Body of pancreas (tissue), 4 donors: ENCODE measurements around the gene KCNN3. TPM values are rescaled to one million over a fixed set of nuclear protein-coding genes. Genes with fewer than 3 reads are reported as not detected.
A peak's percentile ranks its signal among the peaks of the same experiment; 100 is the strongest.

ENCODE experiments used
- ATAC-seq: fragments of 150-250 bp; one replicate; pipeline ENCODE4 v1.9.1; 2016
- DNase-seq, 4 donors: peaks; one replicate each; pipeline ENCODE4 v3.0.0-alpha.2; 2019
- H3K27ac ChIP-seq, 4 donors: fragments of 200-600 bp; sonication (generic); 1 replicate in 3 of 4; 2 replicates in 1 of 4; pipeline versions ENCODE4 v1.5.1 to v1.6.1; 2016 to 2019; ENCODE audit warnings: mild to moderate bottlenecking in 1 of 4, mixed read lengths in 1 of 4, moderate library complexity in 1 of 4
- H3K27me3 ChIP-seq, 2 donors: fragments of 200-600 bp; sonication (generic); one replicate each; pipeline ENCODE4 v1.6.0; 2016; ENCODE audit warnings: mild to moderate bottlenecking in 1 of 2
- H3K36me3 ChIP-seq, 2 donors: fragments of 200-600 bp; sonication (generic); replicated peaks in 1 of 2; 2 replicates each; pipeline ENCODE4 v1.5.1; 2016; ENCODE audit warnings: low read depth in 2 of 2; ENCODE audit not compliant: insufficient read depth in 1 of 2
- H3K4me1 ChIP-seq: fragments of 200-600 bp; sonication (generic); one replicate; pipeline ENCODE4 v1.6.0; 2016
- H3K4me3 ChIP-seq, 2 donors: fragments of 200-600 bp; sonication (generic); 1 replicate in 1 of 2; 2 replicates in 1 of 2; pipeline ENCODE4 v1.5.1; 2016 to 2019
- H3K9me3 ChIP-seq, 3 donors: fragments of 200-600 bp; sonication (generic); 1 replicate in 2 of 3; 2 replicates in 1 of 3; pipeline ENCODE4 v1.5.1; 2016
- CTCF ChIP-seq, 7 experiments: fragments of 450-650 bp in 4 of 7; fragments of 200-600 bp in 3 of 7; sonication (generic) in 3 of 7; IDR thresholded peaks; one replicate each; pipeline ENCODE4 v1.5.1; 2016 to 2019; ENCODE audit warnings: antibody characterized with exemption in 7 of 7
- POLR2A ChIP-seq, 3 donors: fragments of 450-650 bp; IDR thresholded peaks; one replicate each; pipeline ENCODE4 v1.6.1; 2016; ENCODE audit warnings: antibody characterized with exemption in 3 of 3, mild to moderate bottlenecking in 2 of 3
- WGBS, 2 donors: methylation state at CpG; one replicate each; pipeline ENCODE4 v1.1.5; 2017; 5-methylcytosine and 5-hydroxymethylcytosine counted together
- intact Hi-C: fragments of 100-400 bp; cut with DNase I; formaldehyde crosslinking; loops from one replicate; pipeline ENCODE4 v1.15.1; 2023
- total RNA-seq, 2 donors: library from RNA; depleted of rRNA; stranded (reverse); fragments of >200 nt; gene quantifications; one replicate each; pipeline ENCODE4 v1.1.0, GENCODE V29; 2016

The KCNN3 gene
- total RNA-seq, 2 donors from 2014 or later, result 0.33 to 1.6 TPM

- intact Hi-C loops, result no loop called here
- Histone ChIP-seq H3K36me3 (no peaks in the 10 kb centered on the region), H3K27ac (no peak overlapping the region), H3K4me1 (no peaks in the 10 kb centered on the region), H3K27me3 (no peaks in the 10 kb centered on the region), H3K9me3 (no peaks in the 10 kb centered on the region), H3K4me3 (no peak overlapping the region)
- no peak for TF ChIP-seq POLR2A (IDR thresholded peaks at IDR 0.05)
- no peak for TF ChIP-seq CTCF (IDR thresholded peaks at IDR 0.05)
- DNase-seq (no peak), ATAC-seq (no peak)
- WGBS, 2 donors, result 65 to 72% methylated on average over 7 of the region's 7 CpGs
These were observed 76.4 kb downstream of the KCNN3 start for GRCh38 chr1:154793685-154794084.

GRCh38 chr1:154792899-154793298 lies 77.2 kb downstream of the KCNN3 start:
- H3K36me3 ChIP-seq, result no peaks in the 10 kb centered on the region
- DNase-seq, result no peak
- H3K27ac ChIP-seq, result no peak overlapping the region
- H3K4me3 ChIP-seq, result no peak overlapping the region
- no peaks in the 10 kb centered on the region for H3K9me3 ChIP-seq
- no peak for ATAC-seq
- H3K27me3 ChIP-seq, result no peaks in the 10 kb centered on the region
- WGBS, 2 donors, result 35 to 39% methylated on average over 3 of the region's 3 CpGs
- TF ChIP-seq CTCF (IDR thresholded peaks at IDR 0.05), result no peak
- TF ChIP-seq POLR2A (IDR thresholded peaks at IDR 0.05), result no peak
- H3K4me1 ChIP-seq, result no peaks in the 10 kb centered on the region
- intact Hi-C loops, result no loop called here

- intact Hi-C loops, result no loop called here
- Histone ChIP-seq H3K4me3 (no peak overlapping the region), H3K9me3 (no peaks in the 10 kb centered on the region), H3K36me3 (no peaks in the 10 kb centered on the region), H3K27me3 (no peaks in the 10 kb centered on the region), H3K4me1 (no peaks in the 10 kb centered on the region), H3K27ac (no peak overlapping the region)
- ATAC-seq (no peak), DNase-seq (peak in 1 of 4 donors; percentile 21)
- TF ChIP-seq CTCF (IDR thresholded peaks at IDR 0.05) (no peak), POLR2A (IDR thresholded peaks at IDR 0.05) (no peak)
- 25 to 40% methylated on average over 13 of the region's 13 CpGs for WGBS, 2 donors
These were observed 78.6 kb downstream of the KCNN3 start for GRCh38 chr1:154791292-154792166.

- no peak for ATAC-seq
- WGBS, 2 donors, result 78 to 85% methylated on average over 10 of the region's 10 CpGs
- TF ChIP-seq CTCF (IDR thresholded peaks at IDR 0.05), result no peak
- no peak for TF ChIP-seq POLR2A (IDR thresholded peaks at IDR 0.05)
- H3K27ac ChIP-seq, result no peak overlapping the region
- intact Hi-C loops, result no loop called here
- no peak overlapping the region for H3K4me3 ChIP-seq
- H3K4me1 ChIP-seq, result peaks cover 11% of the 10 kb centered on the region
- H3K9me3 ChIP-seq, result no peaks in the 10 kb centered on the region
- no peaks in the 10 kb centered on the region for H3K36me3 ChIP-seq
- H3K27me3 ChIP-seq, result no peaks in the 10 kb centered on the region
- no peak for DNase-seq
These were observed 81.2 kb downstream of the KCNN3 start for GRCh38 chr1:154788886-154789285.
